Keratinocyte (primary cell): ENCODE data around the gene USP12. TPM values are rescaled to one million over a fixed set of nuclear protein-coding genes. Genes with fewer than 3 reads are reported as not detected.

Source experiments
- DNase-seq: peaks from one replicate; pipeline ENCODE4 v3.0.0-alpha.2; 2011; ENCODE audit warnings: low read depth, missing footprints, low spot score
- FAIRE-seq: peaks from 2 replicates; lab custom pipeline; 2011; peaks lifted over from hg19 to GRCh38; lab: Jason Lieb, UNC
- H2AFZ ChIP-seq: 2 replicates; pipeline ENCODE4 v1.6.0; 2012; ENCODE audit warnings: low read length, control low read depth, inconsistent platforms; ENCODE audit not compliant: control insufficient read depth
- H3K27ac ChIP-seq: 2 replicates; pipeline ENCODE4 v1.5.1; 2011; ENCODE audit warnings: low read length; ENCODE audit not compliant: control insufficient read depth, insufficient read depth
- H3K27me3 ChIP-seq: 3 replicates; pipeline ENCODE4 v1.6.0; 2011; ENCODE audit warnings: low read length; ENCODE audit not compliant: control insufficient read depth, insufficient read depth; ENCODE audit errors: extremely low read depth
- H3K36me3 ChIP-seq, 2 experiments: 2 replicates in 1 of 2; 3 replicates in 1 of 2; pipeline ENCODE4 v1.5.1; 2011; ENCODE audit warnings: low read length in 2 of 2, mild to moderate bottlenecking in 1 of 2; ENCODE audit not compliant: control insufficient read depth in 2 of 2, insufficient read depth in 2 of 2; ENCODE audit errors: extremely low read depth in 1 of 2
- H3K4me1 ChIP-seq: 3 replicates; pipeline ENCODE4 v1.5.1; 2011; ENCODE audit warnings: low read length; ENCODE audit not compliant: control insufficient read depth, insufficient read depth; ENCODE audit errors: extremely low read depth
- H3K4me2 ChIP-seq: 3 replicates; pipeline ENCODE4 v1.6.0; 2011; ENCODE audit warnings: low read depth, low read length; ENCODE audit not compliant: control insufficient read depth, insufficient read depth; ENCODE audit errors: extremely low read depth
- H3K4me3 ChIP-seq, 3 experiments: fragments of 200-600 bp in 1 of 3; sonication (generic) in 1 of 3; 2 replicates in 2 of 3; 3 replicates in 1 of 3; pipeline ENCODE4 v1.5.1; 2011 to 2016; ENCODE audit warnings: low read length in 3 of 3, mild to moderate bottlenecking in 3 of 3, control low read depth in 2 of 3, inconsistent platforms in 1 of 3, low read depth in 1 of 3, mixed read lengths in 1 of 3, mixed run types in 1 of 3, moderate library complexity in 1 of 3; ENCODE audit not compliant: control insufficient read depth in 2 of 3, insufficient read depth in 2 of 3; ENCODE audit errors: extremely low read depth in 1 of 3
- H3K79me2 ChIP-seq: 2 replicates; pipeline ENCODE4 v1.6.0; 2012; ENCODE audit warnings: low read length; ENCODE audit not compliant: control insufficient read depth, insufficient read depth
- H3K9ac ChIP-seq: 3 replicates; pipeline ENCODE4 v1.6.0; 2011; ENCODE audit warnings: low read length; ENCODE audit not compliant: control insufficient read depth, insufficient read depth; ENCODE audit errors: extremely low read depth
- H3K9me1 ChIP-seq: 3 replicates; pipeline ENCODE4 v1.6.0; 2011; ENCODE audit warnings: low read length; ENCODE audit not compliant: control insufficient read depth, insufficient read depth; ENCODE audit errors: extremely low read depth
- H3K9me3 ChIP-seq: 2 replicates; pipeline ENCODE4 v1.5.1; 2012; ENCODE audit warnings: low read depth, low read length; ENCODE audit not compliant: control insufficient read depth
- H4K20me1 ChIP-seq: 3 replicates; pipeline ENCODE4 v1.6.0; 2011; ENCODE audit warnings: low read length; ENCODE audit not compliant: control insufficient read depth, insufficient read depth; ENCODE audit errors: extremely low read depth
- EZH2 ChIP-seq: IDR thresholded peaks from one replicate; pipeline ENCODE4 v1.6.1; 2012; ENCODE audit warnings: inconsistent platforms, mild to moderate bottlenecking, low read length, moderate library complexity
- dilution Hi-C: fragments of 300-500 bp; cut with MboI; formaldehyde crosslinking; loops from one replicate; pipeline ENCODE4 v1.7.0; 2020; ENCODE audit warnings: low sequenced_read_pairs; ENCODE audit not compliant: extremely low pct_ligation_motif_present
- polyA plus RNA-seq, 5 experiments: library from polyadenylated mRNA; depleted of rRNA in 3 of 5; stranded (reverse) in 3 of 5; stranded (forward) in 1 of 5; unstranded in 1 of 5; fragments of >200 nt; gene quantifications; 1 replicate in 1 of 5; 2 replicates in 3 of 5; 3 replicates in 1 of 5; pipeline versions ENCODE4 v1.2.1 to v1.2.3, GENCODE V29; 2011 to 2012; ENCODE audit warnings: missing spikeins in 2 of 5, low read depth in 1 of 5, low replicate concordance in 1 of 5
- TF ChIP-seq, protein P1 (sequence below), 3 experiments: IDR thresholded peaks in 1 of 3; conservative IDR thresholded peaks in 1 of 3; optimal IDR thresholded peaks in 1 of 3; 2 replicates in 2 of 3; 3 replicates in 1 of 3; pipeline versions ENCODE3 to v1.5.1; 2011; ENCODE audit warnings: low read length in 3 of 3, mild to moderate bottlenecking in 3 of 3, moderate library complexity in 2 of 3, control low read depth in 1 of 3, inconsistent platforms in 1 of 3; ENCODE audit not compliant: insufficient read depth in 2 of 3; ENCODE audit errors: extremely low read depth in 1 of 3

The USP12 gene
- polyA plus RNA-seq, 1 donor (not counting 4 experiments of a cell fraction or from before 2014, with no cell fraction given): 20.7 TPM

- dilution Hi-C loops: no loop called here
These were observed 83.0 kb downstream of the USP12 start for GRCh38 chr13:27088619-27089018.

DNA sequence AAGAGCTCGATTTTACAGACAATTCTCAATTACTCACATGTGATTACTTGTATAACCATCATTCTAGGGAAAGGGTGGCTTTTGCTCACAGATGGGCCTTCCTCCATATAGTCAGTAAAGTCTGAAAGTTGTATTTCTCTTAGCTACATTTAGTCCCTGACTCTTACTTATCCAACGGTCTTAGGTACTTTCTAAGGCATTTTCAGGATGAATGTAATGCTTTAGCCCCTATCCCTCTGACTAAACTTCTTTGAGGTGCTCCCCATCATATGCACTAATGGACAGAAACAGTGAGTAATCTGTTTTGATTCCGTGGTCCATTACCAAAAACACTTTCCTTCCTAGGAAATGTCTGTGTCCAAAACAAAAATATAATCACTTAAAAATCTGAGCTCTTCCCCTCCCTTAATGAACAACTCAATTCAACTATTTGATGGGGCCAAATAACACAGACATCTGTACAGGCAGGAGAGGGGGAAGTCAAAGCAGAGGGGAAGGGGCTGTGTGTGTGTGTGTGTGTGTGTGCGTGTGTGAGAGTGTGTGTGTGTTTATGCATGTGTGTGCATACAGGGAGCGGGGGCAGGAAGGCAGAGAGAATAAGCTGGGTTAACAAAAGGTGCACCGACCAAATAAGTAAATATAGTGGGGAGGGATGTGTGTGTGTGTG lies 84.9 kb downstream of the USP12 start:
- Histone ChIP-seq H3K27me3 (no peaks in the 10 kb centered on the region), H3K9me3 (no peaks in the 10 kb centered on the region), H3K36me3 (peaks cover 3 to 4% of the 10 kb centered on the region in 2 experiments), H3K9me1 (no peaks in the 10 kb centered on the region), H4K20me1 (no peaks in the 10 kb centered on the region), H2AFZ (no peak overlapping the region), H3K4me1 (no peaks in the 10 kb centered on the region), H3K9ac (no peak overlapping the region), H3K4me3 (no peak overlapping the region), H3K27ac (no peak overlapping the region), H3K79me2 (no peaks in the 10 kb centered on the region), H3K4me2 (no peak overlapping the region)
- TF ChIP-seq EZH2: no peak
- TF ChIP-seq, protein P1, sequence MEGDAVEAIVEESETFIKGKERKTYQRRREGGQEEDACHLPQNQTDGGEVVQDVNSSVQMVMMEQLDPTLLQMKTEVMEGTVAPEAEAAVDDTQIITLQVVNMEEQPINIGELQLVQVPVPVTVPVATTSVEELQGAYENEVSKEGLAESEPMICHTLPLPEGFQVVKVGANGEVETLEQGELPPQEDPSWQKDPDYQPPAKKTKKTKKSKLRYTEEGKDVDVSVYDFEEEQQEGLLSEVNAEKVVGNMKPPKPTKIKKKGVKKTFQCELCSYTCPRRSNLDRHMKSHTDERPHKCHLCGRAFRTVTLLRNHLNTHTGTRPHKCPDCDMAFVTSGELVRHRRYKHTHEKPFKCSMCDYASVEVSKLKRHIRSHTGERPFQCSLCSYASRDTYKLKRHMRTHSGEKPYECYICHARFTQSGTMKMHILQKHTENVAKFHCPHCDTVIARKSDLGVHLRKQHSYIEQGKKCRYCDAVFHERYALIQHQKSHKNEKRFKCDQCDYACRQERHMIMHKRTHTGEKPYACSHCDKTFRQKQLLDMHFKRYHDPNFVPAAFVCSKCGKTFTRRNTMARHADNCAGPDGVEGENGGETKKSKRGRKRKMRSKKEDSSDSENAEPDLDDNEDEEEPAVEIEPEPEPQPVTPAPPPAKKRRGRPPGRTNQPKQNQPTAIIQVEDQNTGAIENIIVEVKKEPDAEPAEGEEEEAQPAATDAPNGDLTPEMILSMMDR (optimal IDR thresholded peaks at IDR 0.05 in 1 of 3, IDR thresholded peaks at IDR 0.05 in 1 of 3, conservative IDR thresholded peaks at IDR 0.05 in 1 of 3; ENCODE audit: extremely low read depth in 1 of 3, insufficient read depth in 2 of 3, low read length in 3 of 3): no peak
- DNase-seq (no peak), FAIRE-seq (no peak)
- dilution Hi-C loops: no loop called here

More at GRCh38 chr13:27088619-27089018, 83.0 kb downstream of the USP12 start:
- no peak overlapping the region for H3K4me2 ChIP-seq
- TF ChIP-seq, protein P1 (optimal IDR thresholded peaks at IDR 0.05 in 1 of 3, IDR thresholded peaks at IDR 0.05 in 1 of 3, conservative IDR thresholded peaks at IDR 0.05 in 1 of 3; ENCODE audit: extremely low read depth in 1 of 3, insufficient read depth in 2 of 3, low read length in 3 of 3): no peak
- TF ChIP-seq EZH2: no peak
- H3K4me1 ChIP-seq: no peaks in the 10 kb centered on the region
- H2AFZ ChIP-seq: no peak overlapping the region
- peaks cover 0 to 3% of the 10 kb centered on the region in 2 experiments for H3K36me3 ChIP-seq
- H3K9ac ChIP-seq: no peak overlapping the region
- H3K27me3 ChIP-seq: no peaks in the 10 kb centered on the region
- no peak for FAIRE-seq
- no peaks in the 10 kb centered on the region for H3K9me1 ChIP-seq
- no peaks in the 10 kb centered on the region for H4K20me1 ChIP-seq
- no peaks in the 10 kb centered on the region for H3K9me3 ChIP-seq
- no peak overlapping the region for H3K4me3 ChIP-seq
- DNase-seq: no peak
- no peaks in the 10 kb centered on the region for H3K79me2 ChIP-seq
- no peak overlapping the region for H3K27ac ChIP-seq
